ENCODE measurements around the gene FBLL1.
"Not testable (repeated sequence)": the region's sequence is repeated elsewhere in the genome, so short reads cannot be mapped to it uniquely, and the experiment has no call there.

- not testable (repeated sequence) for TF ChIP-seq CTCF (IDR thresholded peaks at IDR 0.05; ENCODE audit: low read depth, low read length, poor library complexity, severe bottlenecking); EZH2phosphoT487 (IDR thresholded peaks at IDR 0.05; ENCODE audit: borderline replicate concordance, low read length)
These were observed 44.6 kb downstream of the FBLL1 start for GRCh38 chr5:168573663-168574062.

All from DOHH2 (cell line).